DND-41 (cell line): Measurements from ENCODE around the gene PCSK4.
"Not testable (repeated sequence)": the region's sequence is repeated elsewhere in the genome, so short reads cannot be mapped to it uniquely, and the experiment has no call there.

Experiments used
- ATAC-seq: fragments of 200-7000 bp; cut with Tn5 transposase; 3 replicates; pipeline ENCODE4 v1.9.1; 2021; ENCODE audit warnings: low read depth; ENCODE audit not compliant: insufficient read depth
- DNase-seq: peaks from one replicate; pipeline ENCODE4 v3.0.0-alpha.2; 2020
- H2AFZ ChIP-seq: 2 replicates; pipeline ENCODE4 v1.6.0; 2012; ENCODE audit warnings: low read depth, low read length
- H3K27ac ChIP-seq: 2 replicates; pipeline ENCODE4 v1.5.1; 2012; ENCODE audit warnings: low read length, inconsistent platforms
- H3K27me3 ChIP-seq: fragments of 200-600 bp; sonication (generic); 2 replicates; pipeline ENCODE4 v1.6.0; 2012; ENCODE audit warnings: low read length, mild to moderate bottlenecking, inconsistent platforms; ENCODE audit not compliant: insufficient read depth, poor library complexity
- H3K36me3 ChIP-seq: 2 replicates; pipeline ENCODE4 v1.5.1; 2012; ENCODE audit warnings: low read length, inconsistent platforms; ENCODE audit not compliant: insufficient read depth
- H3K4me1 ChIP-seq: 2 replicates; pipeline ENCODE4 v1.5.1; 2012; ENCODE audit warnings: mild to moderate bottlenecking, low read length; ENCODE audit not compliant: insufficient read depth
- H3K4me2 ChIP-seq: 2 replicates; pipeline ENCODE4 v1.6.0; 2012; ENCODE audit warnings: mild to moderate bottlenecking, moderate library complexity, low read length, inconsistent platforms; ENCODE audit not compliant: insufficient read depth
- H3K4me3 ChIP-seq, 2 experiments: fragments of 200-600 bp in 1 of 2; shearing (Covaris generic) in 1 of 2; 2 replicates each; pipeline ENCODE4 v1.5.1; 2012 to 2016; ENCODE audit warnings: inconsistent platforms in 2 of 2, low read length in 2 of 2, mild to moderate bottlenecking in 2 of 2, low read depth in 1 of 2, moderate library complexity in 1 of 2
- H3K79me2 ChIP-seq: 2 replicates; pipeline ENCODE4 v1.6.0; 2012; ENCODE audit warnings: low read length, inconsistent platforms; ENCODE audit not compliant: insufficient read depth
- H3K9ac ChIP-seq: 2 replicates; pipeline ENCODE4 v1.6.0; 2012; ENCODE audit warnings: low read depth, mild to moderate bottlenecking, inconsistent platforms, low read length, moderate library complexity
- H3K9me3 ChIP-seq: 2 replicates; pipeline ENCODE4 v1.5.1; 2012; ENCODE audit warnings: low read length, moderate library complexity, mild to moderate bottlenecking, inconsistent platforms; ENCODE audit not compliant: insufficient read depth, severe bottlenecking
- H4K20me1 ChIP-seq: 2 replicates; pipeline ENCODE4 v1.6.0; 2012; ENCODE audit warnings: low read length; ENCODE audit not compliant: insufficient read depth
- EZH2 ChIP-seq: IDR thresholded peaks from 3 replicates; pipeline ENCODE4 v1.6.1; 2012; ENCODE audit warnings: borderline replicate concordance, low read depth, mild to moderate bottlenecking, moderate library complexity, low read length, inconsistent platforms; ENCODE audit not compliant: severe bottlenecking
- TF ChIP-seq, protein P1 (sequence below): IDR thresholded peaks from 2 replicates; pipeline ENCODE4 v1.5.1; 2012; ENCODE audit warnings: borderline replicate concordance, low read length, moderate library complexity, mild to moderate bottlenecking; ENCODE audit not compliant: poor library complexity, severe bottlenecking; ENCODE audit errors: extremely low read depth

Gene PCSK4

GRCh38 chr19:1501200-1501595, 11.0 kb upstream of the PCSK4 start:
- Histone ChIP-seq H3K9ac (no peak overlapping the region), H3K9me3 (no peaks in the 10 kb centered on the region), H3K4me2 (no peak overlapping the region), H4K20me1 (no peaks in the 10 kb centered on the region), H3K36me3 (no peaks in the 10 kb centered on the region), H3K27me3 (no peaks in the 10 kb centered on the region), H3K4me1 (0 out of 2 replicates have a peak, but pooled peaks cover 3% of the 10 kb centered on the region), H3K27ac (no peak overlapping the region), H3K79me2 (no peaks in the 10 kb centered on the region), H2AFZ (no peak overlapping the region), H3K4me3 (no peak overlapping the region)
- DNase-seq, result no peak
- no peak for ATAC-seq
- TF ChIP-seq EZH2, result no peak
- TF ChIP-seq, protein P1, sequence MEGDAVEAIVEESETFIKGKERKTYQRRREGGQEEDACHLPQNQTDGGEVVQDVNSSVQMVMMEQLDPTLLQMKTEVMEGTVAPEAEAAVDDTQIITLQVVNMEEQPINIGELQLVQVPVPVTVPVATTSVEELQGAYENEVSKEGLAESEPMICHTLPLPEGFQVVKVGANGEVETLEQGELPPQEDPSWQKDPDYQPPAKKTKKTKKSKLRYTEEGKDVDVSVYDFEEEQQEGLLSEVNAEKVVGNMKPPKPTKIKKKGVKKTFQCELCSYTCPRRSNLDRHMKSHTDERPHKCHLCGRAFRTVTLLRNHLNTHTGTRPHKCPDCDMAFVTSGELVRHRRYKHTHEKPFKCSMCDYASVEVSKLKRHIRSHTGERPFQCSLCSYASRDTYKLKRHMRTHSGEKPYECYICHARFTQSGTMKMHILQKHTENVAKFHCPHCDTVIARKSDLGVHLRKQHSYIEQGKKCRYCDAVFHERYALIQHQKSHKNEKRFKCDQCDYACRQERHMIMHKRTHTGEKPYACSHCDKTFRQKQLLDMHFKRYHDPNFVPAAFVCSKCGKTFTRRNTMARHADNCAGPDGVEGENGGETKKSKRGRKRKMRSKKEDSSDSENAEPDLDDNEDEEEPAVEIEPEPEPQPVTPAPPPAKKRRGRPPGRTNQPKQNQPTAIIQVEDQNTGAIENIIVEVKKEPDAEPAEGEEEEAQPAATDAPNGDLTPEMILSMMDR, result no peak

- not testable (repeated sequence) for ATAC-seq, H3K27me3 ChIP-seq, H4K20me1 ChIP-seq, H3K4me3 ChIP-seq, H3K79me2 ChIP-seq, DNase-seq, H3K9me3 ChIP-seq, H3K4me2 ChIP-seq, H3K27ac ChIP-seq, H3K4me1 ChIP-seq, H3K36me3 ChIP-seq, H2AFZ ChIP-seq, H3K9ac ChIP-seq
Measured at GRCh38 chr19:1499231-1499630, 9.1 kb upstream of the PCSK4 start.

- H3K36me3 ChIP-seq, result no peaks in the 10 kb centered on the region
- no peaks in the 10 kb centered on the region for H3K79me2 ChIP-seq
- H3K4me1 ChIP-seq, result no peaks in the 10 kb centered on the region
- no peak overlapping the region for H3K9ac ChIP-seq
- no peak for DNase-seq
- no peak overlapping the region for H2AFZ ChIP-seq
- no peak overlapping the region for H3K4me2 ChIP-seq
- H3K4me3 ChIP-seq, result no peak overlapping the region
- H3K9me3 ChIP-seq, result no peaks in the 10 kb centered on the region
- H3K27me3 ChIP-seq, result no peaks in the 10 kb centered on the region
- TF ChIP-seq, protein P1, result no peak
- no peak for TF ChIP-seq EZH2
- ATAC-seq, result no peak
- no peaks in the 10 kb centered on the region for H4K20me1 ChIP-seq
- no peak overlapping the region for H3K27ac ChIP-seq
Measured at GRCh38 chr19:1497578-1498235, 7.6 kb upstream of the PCSK4 start.

DNA sequence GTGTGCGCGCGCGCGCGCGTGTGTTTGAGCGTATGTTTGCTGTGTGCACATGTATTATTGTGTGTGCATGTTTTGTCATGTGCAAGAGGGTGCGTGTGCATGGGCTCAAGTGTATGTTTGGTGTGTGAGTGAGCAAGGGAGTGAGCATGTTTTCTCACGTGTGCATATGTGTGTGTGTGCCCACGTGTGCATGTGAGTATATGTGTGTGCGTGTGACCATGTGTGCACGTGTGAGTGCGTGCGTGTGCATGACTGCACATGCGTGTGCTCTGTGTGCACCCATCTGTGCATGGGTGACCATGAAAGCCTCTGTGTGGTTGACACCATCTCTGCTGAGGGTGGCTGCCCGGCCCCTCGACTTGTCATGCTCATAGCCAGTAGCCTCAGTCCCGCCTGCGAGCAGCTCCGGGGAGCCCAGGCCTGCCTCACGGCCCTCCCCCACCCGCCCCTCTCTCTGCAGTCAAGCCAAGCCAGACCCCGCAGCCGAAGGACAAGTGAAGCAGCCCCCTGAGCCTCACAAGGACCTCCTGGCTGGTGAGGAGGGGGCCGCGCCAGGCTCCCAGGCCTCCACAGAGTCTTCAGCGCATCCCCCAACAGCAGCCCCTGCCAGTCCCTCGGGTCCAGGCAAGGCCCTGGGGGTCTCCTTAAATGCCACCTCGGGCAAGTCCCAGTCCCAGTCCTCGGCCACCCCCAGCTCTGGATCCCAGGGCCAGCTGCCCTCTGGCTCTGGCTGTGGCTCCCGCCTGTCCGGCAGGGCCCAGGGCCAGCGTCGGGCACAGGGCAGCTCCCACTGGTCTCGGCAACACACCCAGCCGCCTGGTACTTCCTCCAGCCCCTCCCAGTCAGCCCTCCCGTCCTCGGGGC, 6.8 kb upstream of the PCSK4 start:
- no peaks in the 10 kb centered on the region for H3K4me1 ChIP-seq
- no peaks in the 10 kb centered on the region for H3K27me3 ChIP-seq
- no peak overlapping the region for H3K4me3 ChIP-seq
- H3K4me2 ChIP-seq, result no peak overlapping the region
- no peak overlapping the region for H3K27ac ChIP-seq
- no peaks in the 10 kb centered on the region for H3K79me2 ChIP-seq
- no peak for TF ChIP-seq EZH2
- TF ChIP-seq, protein P1, result no peak
- ATAC-seq, result no peak
- no peak overlapping the region for H3K9ac ChIP-seq
- H3K36me3 ChIP-seq, result no peaks in the 10 kb centered on the region
- H2AFZ ChIP-seq, result no peak overlapping the region
- no peaks in the 10 kb centered on the region for H4K20me1 ChIP-seq
- no peak for DNase-seq
- H3K9me3 ChIP-seq, result no peaks in the 10 kb centered on the region
